Activated B cell treated with CpG ODN at 0.5 μM for 24 hours (primary cell): ENCODE measurements around the gene RNF214. TPM values are rescaled to one million over a fixed set of nuclear protein-coding genes. Genes with fewer than 3 reads are reported as not detected.
A peak's percentile ranks its signal among the peaks of the same experiment; 100 is the strongest.

Experiments
- ATAC-seq: fragments of 200-7000 bp; cut with Tn5 transposase; one replicate; pipeline ENCODE4 v1.10.0; 2021; ENCODE audit warnings: low read depth, mild to moderate bottlenecking, moderate library complexity
- CTCF ChIA-PET: fragments of 350-600 bp; sonication (Branson Sonifier 250); formaldehyde crosslinking; loops from one replicate; lab custom pipeline; 2021; ENCODE audit warnings: antibody characterized with exemption; lab: Charles Lee
- POLR2A ChIA-PET: fragments of 350-600 bp; sonication (Branson Sonifier 250); formaldehyde crosslinking; loops from one replicate; lab custom pipeline; 2021; ENCODE audit warnings: antibody characterized with exemption; lab: Charles Lee
- DNase-seq: peaks from one replicate; pipeline ENCODE4 v3.0.0; 2022
- H3K27ac Mint-ChIP-seq: one replicate; pipeline ENCODE4 v1.8.0; 2020; ENCODE audit warnings: mixed read lengths
- H3K27me3 Mint-ChIP-seq: one replicate; pipeline ENCODE4 v1.8.0; 2021; ENCODE audit warnings: mixed read lengths
- H3K36me3 Mint-ChIP-seq: one replicate; pipeline ENCODE4 v1.8.0; 2021; ENCODE audit warnings: low read depth, mixed read lengths
- H3K4me1 Mint-ChIP-seq: one replicate; pipeline ENCODE4 v1.8.0; 2021; ENCODE audit warnings: mixed read lengths
- H3K4me3 Mint-ChIP-seq: one replicate; pipeline ENCODE4 v1.8.0; 2020; ENCODE audit warnings: mild to moderate bottlenecking, mixed read lengths
- H3K9me3 Mint-ChIP-seq: one replicate; pipeline ENCODE4 v1.8.0; 2020; ENCODE audit warnings: mixed read lengths
- CTCF ChIP-seq: fragments of 200-600 bp; IDR thresholded peaks from one replicate; pipeline ENCODE4 v1.8.0; 2022; ENCODE audit warnings: antibody characterized with exemption, mild to moderate bottlenecking
- intact Hi-C: fragments of 100-400 bp; cut with micrococcal nuclease; formaldehyde crosslinking; loops from one replicate; pipeline ENCODE4 v1.15.1; 2024
- total RNA-seq: library from RNA; stranded (reverse); gene quantifications from 2 replicates; pipeline ENCODE4 v1.2.3, GENCODE V29; 2022

RNF214 gene
- total RNA-seq, 1 donor from 2014 or later, result 18.7 TPM

- ATAC-seq, result no peak
- H3K4me3 Mint-ChIP-seq, result no peak overlapping the region
- H3K4me1 Mint-ChIP-seq, result peaks cover 39% of the 10 kb centered on the region
- H3K27ac Mint-ChIP-seq, result no peak overlapping the region
- ChIA-PET CTCF (interaction anchor here (3.1 kb wide), 1 partner anchor 17 kb away, joined by 13 read pairs; the partner anchor contains the start of gene SIDT2), POLR2A (interaction anchor here (0.8 to 2.0 kb wide), 4 partner anchors 16 to 24 kb away, joined by 3 to 11 read pairs (median 4); partner anchors contain the start of gene SIDT2)
- H3K36me3 Mint-ChIP-seq, result peaks cover 58% of the 10 kb centered on the region
- no peaks in the 10 kb centered on the region for H3K9me3 Mint-ChIP-seq
- intact Hi-C loops, result loop anchor here (2.0 kb wide), 1 partner anchor 18 kb away; the partner anchor contains the start of gene SIDT2
- no peaks in the 10 kb centered on the region for H3K27me3 Mint-ChIP-seq
- DNase-seq, result no peak
- no peak for TF ChIP-seq CTCF
Observed at GRCh38 chr11:117197006-117197405, 35.5 kb upstream of the RNF214 start.

- Mint-ChIP-seq H3K27me3 (no peaks in the 10 kb centered on the region), H3K4me3 (no peak overlapping the region), H3K4me1 (peaks cover 39% of the 10 kb centered on the region), H3K36me3 (peaks cover 54% of the 10 kb centered on the region), H3K27ac (peak overlapping the region; percentile 50), H3K9me3 (no peaks in the 10 kb centered on the region)
- intact Hi-C loops, result loop anchor here (2.0 kb wide), 1 partner anchor 19 kb away; the partner anchor contains the start of gene SIDT2
- CTCF ChIA-PET, result interaction anchor here (3.1 kb wide), 1 partner anchor 18 kb away, joined by 13 read pairs; the partner anchor contains the start of gene SIDT2
- DNase-seq (no peak), ATAC-seq (no peak)
- TF ChIP-seq CTCF, result no peak
- POLR2A ChIA-PET, result interaction anchor here (0.6 to 2.0 kb wide), 2 partner anchors 19 to 271 kb away, joined by 3 to 5 read pairs; partner anchors contain the start of gene SIDT2
Observed at GRCh38 chr11:117197516-117198456, 34.7 kb upstream of the RNF214 start.

GRCh38 chr11:117198613-117199012, 33.9 kb upstream of the RNF214 start:
- CTCF ChIA-PET, result interaction anchor here (3.1 kb wide), 1 partner anchor 19 kb away, joined by 13 read pairs; the partner anchor contains the start of gene SIDT2
- H3K27me3 Mint-ChIP-seq, result no peaks in the 10 kb centered on the region

GRCh38 chr11:117199053-117199915, 33.2 kb upstream of the RNF214 start, which contains the start of gene TAGLN:
TAGLN (plus strand) TSS chr11:117199370; CDS start chr11:117203014, 3,644 bp downstream.
- no peak within 1 kb of the TSS for H3K4me3 Mint-ChIP-seq
- intact Hi-C loops, result no loop called here
- ChIA-PET CTCF (no interaction called here), POLR2A (interaction anchor here (0.7 kb wide), 1 partner anchor 852 kb away, joined by 3 read pairs; no protein-coding TSS in a partner anchor)
- no peaks in the 10 kb centered on the region for H3K27me3 Mint-ChIP-seq
- no peak for TF ChIP-seq CTCF
- DNase-seq, result no peak
- H3K36me3 Mint-ChIP-seq, result peaks cover 57% of the 10 kb centered on the region
- H3K9me3 Mint-ChIP-seq, result no peaks in the 10 kb centered on the region
- H3K27ac Mint-ChIP-seq, result peak within 1 kb of the TSS; percentile 50
- no peak for ATAC-seq
- H3K4me1 Mint-ChIP-seq, result peaks cover 35% of the 10 kb centered on the region

More at GRCh38 chr11:117198613-117199012, 33.9 kb upstream of the RNF214 start:
- no peak for DNase-seq
- peaks cover 35% of the 10 kb centered on the region for H3K4me1 Mint-ChIP-seq
- POLR2A ChIA-PET, result interaction anchor here (2.0 kb wide), 1 partner anchor 20 kb away, joined by 5 read pairs; the partner anchor contains the start of gene SIDT2
- no peak overlapping the region for H3K4me3 Mint-ChIP-seq
- H3K36me3 Mint-ChIP-seq, result peaks cover 55% of the 10 kb centered on the region
- ATAC-seq, result no peak
- no peak for TF ChIP-seq CTCF
- intact Hi-C loops, result no loop called here
- H3K9me3 Mint-ChIP-seq, result no peaks in the 10 kb centered on the region
- no peak overlapping the region for H3K27ac Mint-ChIP-seq
